GM19395 (cell line): ENCODE measurements around the gene ATP8A2.
"Not testable (repeated sequence)": the region's sequence is repeated elsewhere in the genome, so short reads cannot be mapped to it uniquely, and the experiment has no call there.

ENCODE experiments used
- ATAC-seq: cut with Tn5 transposase; IDR thresholded peaks from one replicate; pipeline ENCODE4 v1.9.1; 2021; ENCODE audit warnings: mild to moderate bottlenecking, moderate library complexity; ENCODE audit not compliant: unreplicated experiment

The ATP8A2 gene

GRCh38 chr13:25371875-25372283 lies at the start of gene ATP8A2:
ATP8A2 (plus strand) TSS chr13:25371974; CDS start chr13:25372213, 239 bp downstream.
- no peak for ATAC-seq

DNA sequence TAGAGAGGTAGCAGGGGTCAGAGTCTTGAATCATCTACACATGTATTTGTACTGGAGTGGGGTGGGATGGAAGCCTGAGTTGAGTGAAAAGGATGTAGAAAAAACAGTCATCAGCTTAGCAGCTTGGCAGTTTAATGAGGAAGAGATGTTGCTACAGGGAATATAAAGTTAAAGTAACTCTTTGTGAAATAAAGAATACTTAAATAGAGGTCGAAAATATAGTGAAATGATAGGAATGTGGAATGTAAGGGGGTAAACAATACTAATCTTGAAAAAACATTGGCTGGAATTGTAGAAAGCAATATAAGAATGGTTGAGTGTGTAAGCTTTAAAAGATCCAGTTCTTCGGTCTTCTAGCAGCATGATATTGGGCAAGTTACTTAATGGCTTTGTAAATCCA lies 47.7 kb upstream of the ATP8A2 start:
- ATAC-seq, result no peak

- no peak for ATAC-seq
Measured at GRCh38 chr13:25329706-25330105, 42.1 kb upstream of the ATP8A2 start.

DNA sequence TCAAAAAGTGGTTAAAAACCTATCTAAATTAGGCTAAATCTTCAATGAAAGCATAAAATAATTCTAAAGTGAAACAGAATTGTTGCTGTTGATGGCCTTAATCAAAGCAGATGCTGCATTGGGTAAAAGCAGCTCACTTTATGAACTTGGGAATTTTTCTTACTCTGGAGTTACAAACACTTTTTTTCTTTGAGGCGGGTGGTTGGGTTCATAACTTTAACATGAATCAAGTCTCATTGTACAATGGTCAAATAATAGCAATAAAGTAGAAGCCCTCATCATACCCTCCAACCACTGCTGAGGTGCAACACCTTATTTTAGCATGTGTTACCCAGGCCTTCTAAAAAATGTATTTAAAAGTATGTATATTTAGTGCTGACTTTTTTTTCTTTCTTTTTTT lies 41.2 kb upstream of the ATP8A2 start:
- no peak for ATAC-seq

- no peak for ATAC-seq
Measured at GRCh38 chr13:25335856-25336255, 35.9 kb upstream of the ATP8A2 start.

DNA sequence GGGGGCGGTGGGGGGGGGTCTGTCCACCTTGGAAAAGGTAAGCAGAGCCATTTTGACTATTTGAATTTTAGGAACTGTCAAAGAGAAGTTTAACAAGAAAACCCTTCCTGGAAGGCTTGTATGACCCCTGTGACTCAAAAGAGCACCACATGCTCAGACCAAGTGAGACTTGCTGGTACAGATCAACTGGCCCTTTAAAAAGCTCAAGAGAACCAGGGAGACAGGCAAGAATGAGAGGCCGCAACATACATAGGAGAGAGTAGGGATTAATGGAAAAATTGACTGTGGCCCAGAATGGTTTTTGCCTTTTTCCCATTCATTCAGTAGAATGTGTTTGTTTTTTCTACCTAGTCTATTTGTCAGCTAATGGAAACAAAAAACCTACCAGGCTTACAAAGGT lies 26.2 kb upstream of the ATP8A2 start:
- ATAC-seq, result no peak

DNA sequence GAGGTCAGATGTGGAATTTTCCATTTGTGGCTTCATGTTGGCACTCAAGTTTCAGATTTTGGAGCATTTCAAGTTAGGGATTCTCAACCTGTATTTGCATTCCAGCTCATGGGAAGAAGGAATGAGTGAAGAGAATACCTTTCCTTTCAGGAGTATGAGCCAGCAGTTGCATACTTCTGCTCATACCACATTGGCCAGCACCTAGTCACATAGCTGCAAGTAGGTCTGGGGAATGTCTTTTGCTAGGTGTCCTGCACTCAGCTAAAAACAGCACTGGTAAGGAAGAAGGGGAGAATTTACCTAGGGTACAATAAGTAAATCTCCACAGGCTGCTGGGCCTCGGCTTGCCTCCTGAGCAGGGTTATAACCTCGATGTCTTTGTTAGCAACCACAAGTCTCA lies 24.6 kb upstream of the ATP8A2 start:
- ATAC-seq, result no peak

DNA sequence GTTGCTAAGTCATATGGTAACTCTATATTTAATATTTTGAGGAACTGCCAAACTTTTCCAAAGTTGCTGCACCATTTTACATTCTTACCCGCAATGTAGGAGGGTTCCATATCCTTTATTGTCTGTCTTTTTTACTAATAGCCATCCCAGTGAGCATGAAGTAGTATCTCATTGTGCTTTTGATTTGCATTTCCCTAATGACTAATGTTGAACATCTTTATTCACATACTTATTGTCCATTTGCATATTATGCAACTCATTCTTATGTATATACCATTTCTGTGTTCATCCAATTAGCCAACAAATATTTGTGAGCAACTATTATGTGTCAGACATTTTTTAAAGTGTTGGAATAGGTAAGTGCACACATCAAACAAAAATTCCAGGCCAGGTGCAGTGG lies 20.4 kb upstream of the ATP8A2 start:
- ATAC-seq, result no peak

DNA sequence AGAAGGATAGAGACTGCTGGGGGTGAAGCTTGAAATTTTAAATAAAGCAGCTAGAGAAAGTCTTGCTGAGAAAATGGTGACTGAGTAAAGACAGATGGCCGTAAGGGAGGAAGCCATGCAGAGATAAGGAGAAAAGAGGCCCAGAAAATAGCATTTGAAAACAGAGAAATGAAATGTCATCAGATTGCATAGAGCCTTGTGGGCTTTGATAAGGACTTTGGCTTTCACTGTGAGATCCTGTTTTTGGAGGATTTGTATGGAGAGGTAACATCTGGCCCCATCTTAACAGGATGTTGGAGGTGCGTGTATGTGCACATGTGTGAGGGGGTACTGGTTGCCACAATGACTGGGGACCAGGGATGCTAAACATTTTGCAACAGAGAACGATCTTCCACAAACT lies 19.5 kb upstream of the ATP8A2 start:
- ATAC-seq, result no peak

- no peak for ATAC-seq
Measured at GRCh38 chr13:25352806-25353205, 19.0 kb upstream of the ATP8A2 start.

- ATAC-seq, result no peak
Measured at GRCh38 chr13:25353344-25353743, 18.4 kb upstream of the ATP8A2 start.

DNA sequence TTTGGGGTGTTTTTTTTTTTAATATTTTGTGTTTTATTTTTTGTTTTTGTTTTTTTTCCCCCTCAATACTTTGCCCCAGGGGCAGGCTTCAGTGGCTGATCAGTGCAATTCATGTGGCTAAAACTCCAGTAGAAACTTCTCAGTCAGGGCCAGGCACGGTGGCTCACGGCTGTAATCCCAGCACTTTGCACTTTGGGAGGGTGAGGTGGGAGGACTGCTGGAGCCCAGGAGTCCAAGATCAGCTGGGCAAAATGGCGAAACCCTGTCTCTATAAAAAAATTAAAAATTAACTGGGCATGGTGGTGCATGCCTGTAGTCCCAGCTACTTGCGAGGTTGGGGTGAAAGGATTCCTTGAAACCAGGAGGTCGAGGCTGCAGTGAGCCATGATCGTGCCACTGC lies 17.4 kb upstream of the ATP8A2 start:
- ATAC-seq, result no peak

- ATAC-seq, result not testable (repeated sequence)
Measured at GRCh38 chr13:25360443-25360842, 11.3 kb upstream of the ATP8A2 start.

DNA sequence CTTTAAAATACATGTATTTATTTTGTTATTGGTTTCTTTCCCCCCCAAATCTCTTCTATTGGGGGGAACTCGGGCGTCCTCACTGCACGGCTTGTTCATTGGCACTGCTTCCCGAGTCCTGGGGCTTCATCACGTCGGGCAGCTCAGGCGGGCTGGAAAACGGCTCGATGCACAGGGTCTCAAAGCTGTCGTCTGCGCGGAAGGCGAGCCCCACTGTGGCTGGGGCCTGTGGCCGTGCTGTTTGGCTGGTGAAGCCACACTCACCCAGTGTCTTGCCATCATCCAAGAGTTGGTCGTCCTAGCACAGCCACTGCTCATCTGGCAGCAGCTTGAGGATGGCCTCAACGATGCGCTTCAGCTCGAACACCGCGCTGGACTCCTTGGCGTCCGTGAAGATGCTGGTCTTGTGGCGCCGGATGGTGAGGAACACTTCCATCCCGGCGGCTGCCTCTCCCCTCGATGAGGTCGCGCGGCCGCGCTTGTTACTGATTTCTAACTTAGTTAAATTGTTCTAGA lies 6.0 kb upstream of the ATP8A2 start:
- ATAC-seq, result no peak

DNA sequence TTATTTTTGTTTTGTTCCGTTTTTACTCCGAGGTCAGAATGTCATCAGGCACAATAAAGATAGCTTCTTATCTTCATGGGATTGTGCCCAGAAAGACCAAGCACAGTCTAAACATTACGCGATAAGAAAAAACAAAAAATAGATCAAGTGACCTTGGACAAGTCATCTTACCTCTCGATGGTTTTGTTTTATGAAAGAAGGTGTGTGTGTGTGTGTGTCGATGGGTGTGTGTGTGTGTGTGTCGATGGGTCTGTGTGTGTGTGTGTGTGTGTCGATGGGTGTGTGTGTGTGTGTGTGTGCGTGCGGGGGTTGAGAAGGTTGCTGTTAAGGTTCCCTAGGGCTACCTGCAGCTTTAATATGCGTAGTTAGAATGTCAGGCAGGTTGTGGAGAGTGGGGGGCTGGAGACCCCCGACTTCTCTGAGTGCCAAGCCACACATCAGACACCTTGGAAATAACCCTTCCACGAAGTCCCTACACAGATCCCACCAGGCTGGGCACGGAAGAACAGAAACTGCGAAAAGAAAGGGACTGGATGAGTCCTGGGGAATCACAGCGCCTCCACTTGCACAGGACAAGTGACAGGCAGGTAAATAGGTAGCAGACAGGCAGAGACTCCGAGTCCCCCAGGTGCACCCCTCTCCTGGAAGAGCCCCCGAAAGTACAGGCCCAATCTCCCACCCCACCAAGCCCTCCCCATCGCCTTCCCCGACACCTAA lies 458 bp upstream of the ATP8A2 start:
- ATAC-seq, result no peak

DNA sequence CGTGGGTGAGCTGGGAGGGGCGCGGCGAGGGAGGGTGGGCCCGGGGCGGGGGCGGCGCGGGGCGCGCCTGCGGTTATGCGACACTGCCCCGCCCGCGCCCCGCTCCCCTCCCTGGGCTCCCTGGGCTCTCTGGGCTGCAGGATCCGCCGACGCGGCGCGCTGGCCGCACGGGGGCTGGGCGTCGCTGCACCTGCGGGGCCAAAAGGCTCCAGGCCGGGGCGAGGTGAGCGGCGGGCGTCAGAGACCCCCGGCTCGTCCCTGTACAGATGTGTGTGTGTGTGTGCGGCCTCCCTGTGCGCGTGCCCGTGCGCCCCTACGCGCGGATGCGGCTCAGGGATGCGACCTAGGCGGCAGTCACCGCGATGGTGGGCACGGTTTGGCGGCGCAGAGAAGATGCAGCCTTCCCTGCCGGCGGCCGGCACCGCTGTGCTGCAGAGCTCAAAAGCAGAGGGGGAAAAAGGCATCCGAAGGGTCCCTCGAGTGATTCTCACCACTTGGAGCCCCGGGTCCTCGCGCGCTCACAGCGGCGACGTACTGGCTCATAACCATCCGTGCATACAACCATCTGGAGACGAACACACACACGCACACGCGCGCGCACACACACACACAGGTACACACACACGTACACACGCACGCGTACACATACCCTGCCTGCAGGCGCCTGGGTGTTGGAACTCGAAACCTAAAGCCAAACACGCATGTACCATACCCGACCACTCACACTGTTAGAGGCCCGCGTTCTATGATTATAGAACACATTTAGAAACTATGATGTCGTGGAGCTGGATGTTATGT lies 709 bp downstream of the ATP8A2 start:
- ATAC-seq, result no peak

DNA sequence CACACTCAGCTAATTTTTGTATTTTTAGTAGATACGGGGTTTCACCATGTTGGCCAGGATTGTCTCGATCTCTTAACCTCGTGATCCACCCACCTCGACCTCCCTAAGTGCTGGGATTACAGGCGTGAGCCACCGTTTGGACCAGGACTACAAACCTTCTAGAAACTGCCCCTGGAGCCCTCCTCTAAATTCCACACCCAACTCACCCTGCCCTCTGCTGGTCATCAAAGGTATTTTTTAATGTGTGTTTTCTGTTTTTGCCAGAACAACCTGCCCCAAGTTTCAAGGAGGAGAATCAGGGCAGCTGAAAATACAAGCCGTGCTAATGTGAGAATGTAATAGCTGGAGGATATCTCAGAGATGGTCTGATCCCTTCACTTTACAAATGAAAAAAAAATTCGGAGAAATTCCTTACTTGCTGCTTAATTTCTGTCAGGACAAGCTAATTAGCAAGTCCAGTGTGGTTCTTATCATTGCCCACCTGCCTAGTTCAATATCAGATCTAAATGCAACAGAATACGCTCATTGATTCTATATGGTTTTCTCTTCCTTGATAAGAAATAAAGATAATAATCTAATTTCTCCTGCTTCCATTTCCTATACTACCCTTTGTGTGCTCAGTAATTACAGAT lies 4.1 kb downstream of the ATP8A2 start:
- ATAC-seq, result no peak

DNA sequence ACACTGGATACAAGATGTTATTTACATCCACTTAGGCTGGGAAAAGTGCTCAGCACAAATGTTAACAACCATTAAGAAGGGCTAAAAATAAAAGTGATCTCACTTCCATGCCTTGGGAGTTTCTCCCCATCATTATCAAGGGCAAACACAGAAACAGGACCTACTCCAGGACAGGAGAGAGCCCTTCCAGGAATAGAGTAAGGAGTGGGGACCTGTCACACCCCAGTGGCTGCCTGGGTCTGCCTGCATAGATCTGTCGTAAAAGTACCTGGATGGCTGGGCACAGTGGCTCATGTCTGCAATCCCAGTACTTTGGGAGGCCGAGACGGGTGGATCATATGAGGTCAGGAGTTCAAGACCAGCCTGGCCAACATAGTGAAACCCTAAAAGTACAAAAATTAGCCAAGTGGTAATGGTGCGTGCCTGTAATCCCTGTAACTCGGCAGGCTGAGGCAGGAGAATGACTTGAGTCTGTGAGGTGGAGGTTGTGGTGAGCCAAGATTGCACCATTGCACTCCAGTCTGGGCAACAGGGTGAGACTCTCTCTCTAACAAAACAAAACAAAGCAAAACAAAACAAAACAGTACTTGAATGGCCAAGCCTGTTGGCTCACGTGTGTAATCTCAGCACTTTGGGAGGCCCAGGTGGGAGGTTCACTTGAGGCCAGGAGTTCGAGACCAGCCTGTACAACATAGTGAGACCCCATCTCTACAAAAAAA lies 5.6 kb downstream of the ATP8A2 start:
- ATAC-seq, result no peak

DNA sequence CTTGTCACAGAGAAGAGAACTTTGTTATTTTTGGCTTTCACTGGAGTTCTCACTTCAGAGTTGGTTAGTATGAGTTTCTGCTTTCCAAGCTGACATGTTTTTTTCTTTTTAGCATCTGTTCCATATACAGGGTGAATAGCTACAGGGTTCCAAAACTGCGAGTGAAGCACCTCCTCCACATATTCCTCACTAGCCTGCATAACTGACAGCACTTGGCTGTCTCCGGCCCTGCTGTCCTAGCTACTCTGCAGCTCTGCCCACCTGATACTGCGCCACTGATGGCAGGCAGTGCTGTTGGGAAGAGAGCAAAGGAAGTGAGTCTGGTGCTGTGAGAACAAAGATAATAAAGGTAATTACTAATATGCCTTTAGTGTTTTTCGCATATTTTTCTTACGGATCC lies 6.8 kb downstream of the ATP8A2 start:
- ATAC-seq, result no peak

DNA sequence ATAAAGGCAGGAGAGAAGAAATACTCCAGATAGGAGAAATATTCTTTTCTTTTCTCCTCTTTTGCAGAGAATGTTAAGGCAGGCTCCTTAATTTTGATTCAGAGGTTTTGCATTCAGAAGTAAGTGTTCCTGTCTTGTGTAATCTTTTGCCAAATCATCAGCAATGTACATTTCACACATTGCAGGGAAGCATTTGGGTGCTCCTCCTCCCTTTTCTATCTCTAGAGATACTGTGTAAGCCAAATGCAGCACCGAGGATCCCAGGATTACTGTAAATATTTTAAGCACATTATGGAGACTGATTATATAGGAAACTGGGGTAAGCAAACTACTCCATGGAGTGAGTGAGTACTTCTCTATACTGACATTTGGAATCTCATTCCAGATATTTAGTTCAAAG lies 7.2 kb downstream of the ATP8A2 start:
- no peak for ATAC-seq

DNA sequence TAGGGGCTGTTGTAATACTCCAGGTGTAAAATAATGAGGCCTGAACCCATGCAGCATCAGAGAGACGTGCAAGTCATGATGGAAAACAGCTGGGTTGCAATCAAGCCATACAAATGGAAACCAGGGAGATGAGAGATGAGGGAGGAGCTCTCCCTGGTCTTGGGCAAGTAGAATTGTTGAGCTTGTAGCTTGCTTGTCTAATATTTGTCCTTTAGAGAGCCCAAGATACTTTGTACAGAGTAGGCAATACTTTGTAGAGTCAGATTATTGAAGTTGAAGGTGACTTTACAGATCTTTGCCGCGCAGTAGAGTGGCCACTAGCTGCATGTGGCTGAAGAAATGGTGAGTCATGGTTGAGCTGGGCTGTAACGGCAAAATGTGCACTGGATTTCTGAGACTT lies 8.3 kb downstream of the ATP8A2 start:
- ATAC-seq, result no peak
